Activated CD4-positive, CD25-positive, alpha-beta regulatory T cell treated with anti-CD3 and anti-CD28 coated beads, Interleukin-2, amount 50 U/mL, for 16 hours (primary cell): Measurements from ENCODE around the gene TMEM86A.

Source experiments
- DNase-seq: peaks from one replicate; pipeline ENCODE4 v3.0.0-alpha.2; 2020; ENCODE audit warnings: low read depth, low spot score

The TMEM86A gene

GRCh38 chr11:18700375-18700774, 1.8 kb downstream of the TMEM86A start:
- DNase-seq = no peak

GRCh38 chr11:18700872-18701271, 2.3 kb downstream of the TMEM86A start:
- no peak for DNase-seq

GRCh38 chr11:18701614-18702216, 3.1 kb downstream of the TMEM86A start:
- DNase-seq = no peak

GRCh38 chr11:18703001-18703763, 4.6 kb downstream of the TMEM86A start:
- no peak for DNase-seq

GRCh38 chr11:18704045-18704645, 5.6 kb downstream of the TMEM86A start:
- DNase-seq = no peak

- no peak for DNase-seq
Measured at GRCh38 chr11:18704698-18705097, 6.1 kb downstream of the TMEM86A start.

GRCh38 chr11:18705651-18706281, 7.2 kb downstream of the TMEM86A start:
- DNase-seq = no peak

GRCh38 chr11:18706330-18707243, 8.0 kb downstream of the TMEM86A start:
- peak; percentile 20 for DNase-seq

- no peak for DNase-seq
Measured at GRCh38 chr11:18707811-18708340, 9.3 kb downstream of the TMEM86A start.

GRCh38 chr11:18709414-18709813, 10.8 kb downstream of the TMEM86A start:
- DNase-seq = no peak

GRCh38 chr11:18710545-18710944, 12.0 kb downstream of the TMEM86A start:
- no peak for DNase-seq

- no peak for DNase-seq
Measured at GRCh38 chr11:18713646-18714442, 15.3 kb downstream of the TMEM86A start.

- DNase-seq = no peak
Measured at GRCh38 chr11:18714443-18714780, 15.8 kb downstream of the TMEM86A start.

GRCh38 chr11:18715476-18715875, 16.9 kb downstream of the TMEM86A start:
- no peak for DNase-seq

GRCh38 chr11:18720091-18720807, 21.7 kb downstream of the TMEM86A start:
- DNase-seq = no peak

GRCh38 chr11:18720808-18721560, 22.4 kb downstream of the TMEM86A start:
- DNase-seq = peak; percentile 61

- peak; percentile 23 for DNase-seq
Measured at GRCh38 chr11:18721561-18722292, 23.1 kb downstream of the TMEM86A start.

- DNase-seq = no peak
Measured at GRCh38 chr11:18722293-18722637, 23.7 kb downstream of the TMEM86A start.
